ENCODE results near the gene STAC2. TPM values are rescaled to one million over a fixed set of nuclear protein-coding genes. Genes with fewer than 3 reads are reported as not detected.
A peak's percentile ranks its signal among the peaks of the same experiment; 100 is the strongest.

The STAC2 gene
- total RNA-seq, 2 donors from 2014 or later, result 13.9 to 14.3 TPM

DNA sequence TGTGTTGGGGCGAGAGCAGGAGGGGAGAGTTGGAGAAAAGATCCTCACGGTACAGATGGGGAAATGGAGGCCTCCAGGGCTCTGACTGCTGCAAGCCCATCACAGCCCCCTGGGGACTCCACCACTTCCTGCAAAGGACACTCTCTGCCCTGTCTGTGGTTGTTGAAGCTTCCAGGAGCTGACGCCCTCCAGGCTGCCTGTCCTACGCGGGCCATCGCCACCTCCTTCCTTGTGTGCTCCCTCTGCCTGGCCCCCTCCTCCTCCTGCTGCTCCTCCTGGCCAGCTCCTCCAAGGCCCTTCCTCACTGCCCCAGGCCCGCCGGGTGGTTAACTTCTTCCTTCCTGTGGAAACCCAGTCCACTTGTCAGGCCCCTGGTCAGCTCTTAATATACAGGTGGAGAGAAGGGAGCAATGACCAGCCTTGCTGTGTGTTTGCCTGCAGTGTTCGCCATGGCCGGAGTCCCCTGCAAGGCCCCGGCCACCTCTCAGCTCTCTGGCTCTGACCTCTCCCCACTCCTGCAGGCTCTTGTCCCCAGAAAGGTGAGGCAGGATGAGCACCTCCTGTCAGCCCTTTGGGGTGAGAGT, 18.4 kb upstream of the STAC2 start:
- H3K27ac ChIP-seq, result no peak overlapping the region
- no peaks in the 10 kb centered on the region for H3K27me3 ChIP-seq (replicated peaks; ENCODE audit: insufficient read depth)
- TF ChIP-seq, protein P1, sequence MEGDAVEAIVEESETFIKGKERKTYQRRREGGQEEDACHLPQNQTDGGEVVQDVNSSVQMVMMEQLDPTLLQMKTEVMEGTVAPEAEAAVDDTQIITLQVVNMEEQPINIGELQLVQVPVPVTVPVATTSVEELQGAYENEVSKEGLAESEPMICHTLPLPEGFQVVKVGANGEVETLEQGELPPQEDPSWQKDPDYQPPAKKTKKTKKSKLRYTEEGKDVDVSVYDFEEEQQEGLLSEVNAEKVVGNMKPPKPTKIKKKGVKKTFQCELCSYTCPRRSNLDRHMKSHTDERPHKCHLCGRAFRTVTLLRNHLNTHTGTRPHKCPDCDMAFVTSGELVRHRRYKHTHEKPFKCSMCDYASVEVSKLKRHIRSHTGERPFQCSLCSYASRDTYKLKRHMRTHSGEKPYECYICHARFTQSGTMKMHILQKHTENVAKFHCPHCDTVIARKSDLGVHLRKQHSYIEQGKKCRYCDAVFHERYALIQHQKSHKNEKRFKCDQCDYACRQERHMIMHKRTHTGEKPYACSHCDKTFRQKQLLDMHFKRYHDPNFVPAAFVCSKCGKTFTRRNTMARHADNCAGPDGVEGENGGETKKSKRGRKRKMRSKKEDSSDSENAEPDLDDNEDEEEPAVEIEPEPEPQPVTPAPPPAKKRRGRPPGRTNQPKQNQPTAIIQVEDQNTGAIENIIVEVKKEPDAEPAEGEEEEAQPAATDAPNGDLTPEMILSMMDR (IDR thresholded peaks at IDR 0.05), result no peak
- H3K4me1 ChIP-seq (ENCODE audit: control insufficient read depth in 1 of 2, low read depth in 2 of 2), result no peaks in the 10 kb centered on the region
- no peak overlapping the region for H3K4me3 ChIP-seq
- no peak for ATAC-seq (ENCODE audit: insufficient number of reproducible peaks, low FRiP score, low read depth)
- H3K36me3 ChIP-seq, result no peaks in the 10 kb centered on the region
- H3K9me3 ChIP-seq, result no peaks in the 10 kb centered on the region
- no peak for DNase-seq (ENCODE audit: low spot score)

DNA sequence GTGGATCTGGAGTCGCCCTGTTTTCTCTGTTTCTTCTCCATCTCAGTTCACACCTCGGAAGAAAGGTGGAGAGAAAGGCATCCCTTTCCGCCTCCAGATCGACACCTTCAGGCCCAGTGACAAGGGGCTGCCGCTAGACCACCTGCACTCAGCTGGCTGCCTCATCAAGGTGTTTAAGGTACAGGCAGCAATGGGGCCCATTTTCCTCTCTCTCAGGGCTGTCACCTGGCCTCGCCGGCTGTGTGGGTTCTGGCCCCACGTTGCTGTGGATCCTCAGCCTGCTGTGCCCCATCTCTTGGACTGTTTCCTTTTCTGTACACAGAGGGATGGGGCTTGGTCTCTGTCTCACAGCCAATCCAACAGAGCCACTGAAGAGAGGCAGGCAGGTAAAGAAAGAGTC, 17.4 kb upstream of the STAC2 start:
- H3K27me3 ChIP-seq (replicated peaks; ENCODE audit: insufficient read depth), result no peaks in the 10 kb centered on the region
- TF ChIP-seq, protein P1 (IDR thresholded peaks at IDR 0.05), result no peak
- H3K9me3 ChIP-seq, result no peaks in the 10 kb centered on the region
- H3K27ac ChIP-seq, result no peak overlapping the region
- H3K4me3 ChIP-seq, result no peak overlapping the region
- DNase-seq (ENCODE audit: low spot score) (no peak), ATAC-seq (ENCODE audit: insufficient number of reproducible peaks, low FRiP score, low read depth) (no peak)
- peaks cover 4 to 7% of the 10 kb centered on the region in 2 donors for H3K4me1 ChIP-seq (ENCODE audit: control insufficient read depth in 1 of 2, low read depth in 2 of 2)
- no peaks in the 10 kb centered on the region for H3K36me3 ChIP-seq

DNA sequence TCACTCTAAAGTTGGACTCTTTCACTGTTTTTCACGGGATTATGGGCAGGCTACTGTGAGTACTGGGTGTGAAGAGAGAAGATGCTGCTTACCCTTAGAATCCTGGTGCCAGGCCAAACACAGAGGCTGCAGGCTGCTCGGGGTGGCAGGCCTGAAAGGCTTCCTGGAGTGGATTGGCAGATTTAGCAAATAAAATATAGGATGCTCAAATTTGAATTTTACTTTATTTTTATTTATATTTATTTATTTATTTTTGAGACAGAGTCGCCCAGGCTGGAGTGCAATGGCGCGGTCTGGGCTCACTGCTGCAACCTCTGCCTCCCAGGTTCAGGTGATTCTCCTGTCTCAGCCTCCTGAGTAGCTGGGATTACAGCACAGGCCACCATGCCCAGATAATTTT, 14.9 kb upstream of the STAC2 start:
- H3K36me3 ChIP-seq, result no peaks in the 10 kb centered on the region
- H3K27me3 ChIP-seq (replicated peaks; ENCODE audit: insufficient read depth), result no peaks in the 10 kb centered on the region
- ATAC-seq (ENCODE audit: insufficient number of reproducible peaks, low FRiP score, low read depth) (no peak), DNase-seq (ENCODE audit: low spot score) (no peak)
- H3K4me1 ChIP-seq (ENCODE audit: control insufficient read depth in 1 of 2, low read depth in 2 of 2), result peaks cover 6 to 11% of the 10 kb centered on the region in 2 donors
- TF ChIP-seq, protein P1 (IDR thresholded peaks at IDR 0.05), result no peak
- no peak overlapping the region for H3K27ac ChIP-seq
- no peaks in the 10 kb centered on the region for H3K9me3 ChIP-seq
- no peak overlapping the region for H3K4me3 ChIP-seq

DNA sequence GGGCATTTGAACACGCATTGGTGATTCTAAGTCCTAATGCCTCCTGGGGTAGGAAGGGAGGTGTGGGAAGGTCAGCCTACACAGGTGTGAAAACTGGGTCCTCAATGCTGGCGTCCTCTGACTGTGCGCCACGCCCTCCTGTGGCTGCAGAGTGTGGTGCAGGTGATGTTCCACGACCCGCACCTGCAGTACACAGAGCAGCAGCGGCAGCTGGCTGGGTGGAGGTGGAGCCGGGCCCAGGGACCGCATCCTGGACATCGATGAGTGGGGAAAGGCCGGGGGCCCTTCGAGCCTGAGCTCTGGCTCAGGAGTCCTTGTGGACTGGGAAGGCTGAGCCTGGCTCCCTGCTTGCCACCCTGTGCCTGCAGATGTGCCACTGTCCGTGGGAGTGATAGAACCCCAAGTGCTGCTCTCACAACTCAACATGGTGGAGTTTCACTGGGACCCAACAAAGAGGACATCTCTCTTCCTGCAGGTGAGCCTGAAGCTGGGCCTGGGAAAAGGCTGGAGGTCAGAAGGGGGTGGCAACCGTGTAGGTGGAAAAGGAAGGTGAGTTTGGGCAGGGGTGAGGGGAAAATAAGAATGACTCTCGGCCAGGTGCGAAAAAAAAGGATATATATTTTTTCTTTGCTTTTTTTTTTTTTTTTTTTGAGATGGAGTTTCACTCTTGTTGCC, 14.0 kb upstream of the STAC2 start:
- DNase-seq (ENCODE audit: low spot score), result no peak
- ATAC-seq (ENCODE audit: insufficient number of reproducible peaks, low FRiP score, low read depth), result peak; percentile 2
- H3K36me3 ChIP-seq, result no peaks in the 10 kb centered on the region

DNA sequence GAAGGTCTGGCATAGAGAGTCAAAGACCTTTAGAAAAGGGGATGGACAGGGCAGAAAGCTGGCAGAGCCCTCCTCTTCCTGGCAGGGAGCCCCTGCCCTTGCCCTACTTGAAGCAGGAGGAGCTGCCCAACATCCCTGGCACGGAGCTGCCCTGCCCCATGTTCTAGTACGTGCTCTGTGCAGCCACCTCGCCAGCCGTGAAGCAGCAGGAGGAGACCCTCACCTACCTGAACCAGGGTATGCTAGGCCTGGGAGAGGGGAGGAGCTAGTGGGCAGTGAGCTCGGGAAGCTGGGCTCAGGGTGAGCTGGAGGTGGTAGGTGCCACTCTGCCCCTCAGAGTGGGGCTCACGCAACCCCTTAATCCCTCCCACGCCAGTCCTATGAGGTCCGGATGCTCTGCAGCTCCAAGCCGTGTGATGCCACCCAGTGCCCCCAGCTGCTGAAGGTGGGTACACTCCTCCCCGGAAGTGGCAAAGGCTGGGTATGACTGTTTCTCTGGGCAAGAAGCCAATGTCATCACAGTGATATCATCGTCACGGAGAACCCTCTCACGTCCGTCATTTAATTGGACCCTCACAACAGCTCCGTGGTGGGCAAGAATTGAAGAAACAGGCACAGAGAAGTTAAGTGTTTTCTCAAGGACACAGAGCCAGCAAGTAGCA, 12.7 kb upstream of the STAC2 start:
- no peaks in the 10 kb centered on the region for H3K36me3 ChIP-seq
- no peak overlapping the region for H3K27ac ChIP-seq
- TF ChIP-seq, protein P1 (IDR thresholded peaks at IDR 0.05), result no peak
- no peak for DNase-seq (ENCODE audit: low spot score)
- H3K9me3 ChIP-seq, result no peaks in the 10 kb centered on the region
- H3K4me1 ChIP-seq (ENCODE audit: control insufficient read depth in 1 of 2, low read depth in 2 of 2), result peaks cover 6 to 11% of the 10 kb centered on the region in 2 donors
- no peaks in the 10 kb centered on the region for H3K27me3 ChIP-seq (replicated peaks; ENCODE audit: insufficient read depth)
- ATAC-seq (ENCODE audit: insufficient number of reproducible peaks, low FRiP score, low read depth), result no peak
- peak overlapping the region; percentile 49 for H3K4me3 ChIP-seq

More for the DNA sequence above, 14.0 kb upstream of the STAC2 start:
- H3K4me3 ChIP-seq, result no peak overlapping the region
- TF ChIP-seq, protein P1 (IDR thresholded peaks at IDR 0.05), result peak; percentile 39
- no peaks in the 10 kb centered on the region for H3K27me3 ChIP-seq (replicated peaks; ENCODE audit: insufficient read depth)
- H3K9me3 ChIP-seq, result no peaks in the 10 kb centered on the region
- H3K27ac ChIP-seq, result no peak overlapping the region
- peaks cover 6 to 11% of the 10 kb centered on the region in 2 donors for H3K4me1 ChIP-seq (ENCODE audit: control insufficient read depth in 1 of 2, low read depth in 2 of 2)
